AG04449 (cell line): ENCODE results near the gene MINAR1.

Experiments used
- CTCF ChIA-PET: fragments of 350-600 bp; formaldehyde crosslinking; extraction: SDS; loops from one replicate; lab custom pipeline; 2021; ENCODE audit warnings: antibody characterized with exemption; lab: Yijun Ruan, JAX
- POLR2A ChIA-PET: fragments of 400-600, 350-600 bp; formaldehyde crosslinking; extraction: SDS; loops from one replicate; lab custom pipeline; 2020; ENCODE audit warnings: antibody characterized with exemption, inconsistent platforms; lab: Yijun Ruan, JAX
- DNase-seq: peaks from one replicate; pipeline ENCODE4 v3.0.0-alpha.2; 2010; ENCODE audit warnings: low read depth, low spot score
- H3K4me3 ChIP-seq: 2 replicates; pipeline ENCODE4 v1.5.1; 2011; ENCODE audit warnings: low read depth, mild to moderate bottlenecking, control low read depth, low read length
- CTCF ChIP-seq: IDR thresholded peaks from one replicate; pipeline ENCODE4 v1.5.1; 2011; ENCODE audit warnings: mild to moderate bottlenecking, moderate library complexity, low read length, control low read depth, inconsistent platforms; ENCODE audit not compliant: insufficient read depth; ENCODE audit errors: missing control alignments

Gene MINAR1

GRCh38 chr15:79427781-79428598 lies 4.1 kb upstream of the MINAR1 start:
- POLR2A ChIA-PET, result no interaction called here
- DNase-seq, result no peak
- no peak for TF ChIP-seq CTCF
- no peak overlapping the region for H3K4me3 ChIP-seq
- CTCF ChIA-PET, result interaction anchor here (0.9 to 2.5 kb wide), 5 partner anchors 12 to 425 kb away, joined by 3 to 10 read pairs (median 4); no protein-coding TSS in a partner anchor

DNA sequence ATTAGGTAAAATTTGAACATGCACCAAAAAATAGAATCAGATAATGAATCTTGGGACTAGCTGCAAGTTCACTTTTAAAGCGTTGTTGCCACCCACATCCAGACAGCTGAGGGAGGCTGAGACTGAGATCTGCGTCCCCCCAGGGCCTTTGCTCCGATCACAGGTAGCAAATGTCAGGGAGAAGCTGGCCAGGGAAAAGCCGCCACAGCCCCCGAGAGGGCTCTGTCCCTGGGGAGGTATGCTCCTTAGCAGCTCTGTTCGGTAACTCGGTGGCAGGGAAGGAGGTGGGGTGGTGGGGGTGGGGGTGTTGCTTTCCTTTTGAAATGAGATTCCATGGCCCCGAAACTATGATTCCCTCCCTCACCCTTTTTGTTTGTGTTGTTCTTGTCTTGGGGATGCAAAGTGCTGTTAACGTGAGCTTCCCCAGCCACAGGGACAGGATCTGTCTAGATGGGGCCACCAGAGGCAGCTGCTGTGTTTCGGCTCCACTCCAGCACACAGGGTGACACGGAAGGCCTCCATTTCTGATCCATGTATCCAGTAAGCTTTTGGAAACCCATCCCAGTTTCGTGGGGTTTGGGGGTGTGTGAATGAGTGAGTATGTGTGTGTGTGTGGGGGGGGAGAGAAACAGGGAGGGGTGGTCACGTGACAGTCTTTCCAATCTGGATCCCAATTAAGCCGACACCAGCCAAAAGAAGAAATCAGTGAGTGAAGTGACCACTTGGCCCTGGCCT lies 1.1 kb upstream of the MINAR1 start:
- CTCF ChIA-PET, result interaction anchor here (0.7 to 4.1 kb wide), 14 partner anchors 9 to 428 kb away, joined by 3 to 62 read pairs (median 5); no protein-coding TSS in a partner anchor
- DNase-seq, result no peak
- peak overlapping the region; percentile 64 for H3K4me3 ChIP-seq
- TF ChIP-seq CTCF, result no peak
- POLR2A ChIA-PET, result interaction anchor here (0.8 kb wide), 1 partner anchor 21 kb away, joined by 3 read pairs; no protein-coding TSS in a partner anchor

DNA sequence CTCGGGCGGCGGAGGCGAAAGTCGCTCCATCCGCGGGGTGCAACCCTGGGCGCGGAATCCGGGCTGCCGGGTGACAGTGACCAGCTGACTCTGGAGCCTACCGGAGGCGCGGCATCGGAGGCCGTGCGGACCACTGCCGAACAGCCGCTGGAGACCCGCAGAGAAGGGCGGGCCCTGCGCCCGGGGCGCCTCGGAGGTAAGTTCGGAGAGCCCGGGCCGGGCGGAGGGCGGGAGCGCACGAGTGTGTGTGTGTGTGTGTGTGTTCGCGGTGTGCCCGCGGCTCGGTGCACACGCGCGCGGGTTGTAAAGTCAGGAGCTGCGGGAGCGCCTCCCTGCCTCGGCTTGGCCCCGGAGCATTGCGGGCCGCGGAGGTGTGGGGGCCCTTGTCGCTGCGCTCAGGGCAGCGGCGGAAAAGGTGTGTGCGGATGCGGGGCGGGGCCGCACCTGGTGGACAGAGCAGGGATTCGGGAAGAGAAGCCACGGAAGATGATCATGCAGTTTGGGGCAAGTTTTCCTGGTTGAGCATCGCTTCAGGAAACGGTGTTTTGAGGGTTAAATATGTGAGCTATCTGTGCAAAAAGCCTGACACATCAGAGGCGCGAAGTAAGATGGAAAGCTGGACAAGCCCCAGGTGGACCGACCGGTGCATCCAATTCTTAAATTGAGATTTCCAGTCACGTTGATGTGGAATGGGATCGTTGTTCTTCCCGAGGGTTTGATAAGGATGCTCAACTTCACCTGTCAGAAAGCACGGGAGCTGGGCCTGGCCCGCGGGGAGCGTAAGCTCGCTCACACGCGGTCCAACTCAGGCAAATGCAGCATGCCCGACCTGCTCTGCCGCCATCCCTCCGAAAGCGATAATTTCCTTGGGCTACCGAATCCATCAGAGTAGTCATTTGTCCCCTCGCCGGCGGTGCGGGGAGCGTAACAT lies 474 bp downstream of the MINAR1 start:
- DNase-seq, result no peak
- ChIA-PET CTCF (interaction anchor here (1.0 to 4.1 kb wide), 5 partner anchors 10 to 426 kb away, joined by 4 to 62 read pairs (median 6); no protein-coding TSS in a partner anchor), POLR2A (no interaction called here)
- no peak for TF ChIP-seq CTCF
- peak overlapping the region; percentile 64 for H3K4me3 ChIP-seq

DNA sequence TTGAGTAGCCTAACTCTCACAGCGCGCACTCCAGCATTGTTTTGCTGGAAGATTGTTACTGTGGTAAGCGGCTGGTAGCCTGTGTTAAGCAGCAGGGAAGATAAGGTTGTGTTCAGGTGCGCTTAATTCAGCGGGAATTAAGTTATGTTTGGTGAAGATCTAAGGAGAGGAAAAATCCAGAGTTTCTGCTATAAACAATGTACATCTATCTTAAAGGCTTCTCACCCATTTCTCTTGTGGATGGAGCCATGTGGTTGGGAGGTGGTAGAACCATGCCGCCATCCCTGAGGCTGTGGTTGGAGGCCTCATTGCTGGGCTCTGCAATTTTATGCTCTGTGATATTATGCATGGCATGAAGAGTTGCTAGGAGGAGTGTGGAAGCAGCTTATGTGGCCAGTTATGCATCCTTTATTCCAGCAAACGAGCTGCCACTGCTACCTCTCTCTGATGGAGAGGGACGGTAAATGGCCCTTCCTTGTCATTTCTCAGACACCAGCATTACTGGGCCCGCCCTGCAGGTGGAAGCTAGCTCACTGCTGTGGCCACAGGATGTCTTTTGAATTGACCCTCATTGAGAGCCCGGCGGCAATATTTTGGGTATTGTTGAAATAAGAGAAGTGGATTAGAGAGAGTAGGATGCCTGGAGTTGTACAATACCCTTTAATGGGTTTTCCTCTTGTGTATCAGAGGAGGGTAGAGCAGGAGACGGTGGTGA lies 1.3 kb downstream of the MINAR1 start:
- POLR2A ChIA-PET, result no interaction called here
- CTCF ChIA-PET, result interaction anchor here (4.0 to 4.1 kb wide), 2 partner anchors 52 to 418 kb away, joined by 35 to 62 read pairs; no protein-coding TSS in a partner anchor
- no peak for DNase-seq
- H3K4me3 ChIP-seq, result no peak overlapping the region; the same call in 1 of the 2 replicates
- no peak for TF ChIP-seq CTCF

DNA sequence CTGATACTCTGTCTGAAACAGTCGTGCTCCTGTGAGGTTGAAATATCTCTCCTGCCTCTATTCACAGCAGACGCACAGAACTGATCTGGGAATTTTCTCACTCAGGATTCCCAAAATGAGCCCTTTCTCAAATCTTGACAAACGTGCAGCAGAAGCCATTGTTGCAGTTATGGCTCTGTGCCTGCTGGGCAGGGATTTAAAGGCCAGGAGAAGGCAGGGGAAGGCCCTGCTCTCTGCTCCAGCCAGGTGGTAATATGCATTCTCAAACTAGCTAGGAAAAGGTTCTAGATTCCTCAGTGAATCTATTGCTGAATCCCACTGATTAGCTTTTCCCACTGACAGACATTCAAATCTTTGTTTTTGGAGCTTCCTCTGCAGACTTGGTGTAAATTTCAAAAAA lies 2.2 kb downstream of the MINAR1 start:
- TF ChIP-seq CTCF, result no peak
- POLR2A ChIA-PET, result no interaction called here
- no peak for DNase-seq
- H3K4me3 ChIP-seq, result no peak overlapping the region
- CTCF ChIA-PET, result interaction anchor here (1.5 to 2.4 kb wide), 2 partner anchors 16 to 420 kb away, joined by 4 to 10 read pairs; no protein-coding TSS in a partner anchor
